Osteocyte (in vitro differentiated cells): ENCODE results near the gene DYRK4. TPM values are rescaled to one million over a fixed set of nuclear protein-coding genes. Genes with fewer than 3 reads are reported as not detected.

Experiments
- DNase-seq: peaks from one replicate; pipeline ENCODE4 v3.0.0; 2021; ENCODE audit warnings: mixed read lengths; ENCODE audit not compliant: unreplicated experiment; ENCODE audit errors: extremely low spot score
- H3K27ac Mint-ChIP-seq: one replicate; pipeline ENCODE4 v1.8.0; 2021; ENCODE audit warnings: mild to moderate bottlenecking, mixed read lengths; ENCODE audit not compliant: unreplicated experiment
- H3K27me3 Mint-ChIP-seq: one replicate; pipeline ENCODE4 v1.8.0; 2021; ENCODE audit warnings: mixed read lengths; ENCODE audit not compliant: unreplicated experiment
- H3K36me3 Mint-ChIP-seq: one replicate; pipeline ENCODE4 v1.8.0; 2021; ENCODE audit warnings: mixed read lengths; ENCODE audit not compliant: unreplicated experiment
- H3K4me1 Mint-ChIP-seq: one replicate; pipeline ENCODE4 v1.8.0; 2021; ENCODE audit warnings: mixed read lengths; ENCODE audit not compliant: unreplicated experiment
- H3K4me3 Mint-ChIP-seq: one replicate; pipeline ENCODE4 v1.8.0; 2021; ENCODE audit warnings: mild to moderate bottlenecking, moderate library complexity, mixed read lengths; ENCODE audit not compliant: unreplicated experiment
- H3K9me3 Mint-ChIP-seq: one replicate; pipeline ENCODE4 v1.8.0; 2021; ENCODE audit warnings: mixed read lengths; ENCODE audit not compliant: unreplicated experiment
- total RNA-seq: library from RNA; stranded (reverse); gene quantifications from 2 replicates; pipeline ENCODE4 v1.2.1, GENCODE V29; 2021
- TF ChIP-seq, protein P1 (sequence below): fragments of 200-600 bp; sonication (generic); IDR thresholded peaks from 2 replicates; pipeline ENCODE4 v1.5.0; 2021; ENCODE audit warnings: antibody characterized with exemption, mild to moderate bottlenecking, moderate library complexity

The DYRK4 gene
- total RNA-seq, 1 donor from 2014 or later, result 35.0 TPM

GRCh38 chr12:4628406-4628805 lies 66.4 kb downstream of the DYRK4 start:
- Mint-ChIP-seq H3K27me3 (peaks cover 55% of the 10 kb centered on the region), H3K4me3 (no peak overlapping the region), H3K9me3 (no peaks in the 10 kb centered on the region), H3K4me1 (no peaks in the 10 kb centered on the region), H3K36me3 (no peaks in the 10 kb centered on the region), H3K27ac (no peak overlapping the region)
- DNase-seq, result no peak
- TF ChIP-seq, protein P1, sequence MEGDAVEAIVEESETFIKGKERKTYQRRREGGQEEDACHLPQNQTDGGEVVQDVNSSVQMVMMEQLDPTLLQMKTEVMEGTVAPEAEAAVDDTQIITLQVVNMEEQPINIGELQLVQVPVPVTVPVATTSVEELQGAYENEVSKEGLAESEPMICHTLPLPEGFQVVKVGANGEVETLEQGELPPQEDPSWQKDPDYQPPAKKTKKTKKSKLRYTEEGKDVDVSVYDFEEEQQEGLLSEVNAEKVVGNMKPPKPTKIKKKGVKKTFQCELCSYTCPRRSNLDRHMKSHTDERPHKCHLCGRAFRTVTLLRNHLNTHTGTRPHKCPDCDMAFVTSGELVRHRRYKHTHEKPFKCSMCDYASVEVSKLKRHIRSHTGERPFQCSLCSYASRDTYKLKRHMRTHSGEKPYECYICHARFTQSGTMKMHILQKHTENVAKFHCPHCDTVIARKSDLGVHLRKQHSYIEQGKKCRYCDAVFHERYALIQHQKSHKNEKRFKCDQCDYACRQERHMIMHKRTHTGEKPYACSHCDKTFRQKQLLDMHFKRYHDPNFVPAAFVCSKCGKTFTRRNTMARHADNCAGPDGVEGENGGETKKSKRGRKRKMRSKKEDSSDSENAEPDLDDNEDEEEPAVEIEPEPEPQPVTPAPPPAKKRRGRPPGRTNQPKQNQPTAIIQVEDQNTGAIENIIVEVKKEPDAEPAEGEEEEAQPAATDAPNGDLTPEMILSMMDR, result no peak

- DNase-seq, result no peak
- TF ChIP-seq, protein P1, result no peak
- H3K36me3 Mint-ChIP-seq, result no peaks in the 10 kb centered on the region
- no peak overlapping the region for H3K27ac Mint-ChIP-seq
- H3K4me1 Mint-ChIP-seq, result no peaks in the 10 kb centered on the region
- peaks cover 46% of the 10 kb centered on the region for H3K27me3 Mint-ChIP-seq
- no peaks in the 10 kb centered on the region for H3K9me3 Mint-ChIP-seq
- H3K4me3 Mint-ChIP-seq, result no peak overlapping the region
These were observed 68.3 kb downstream of the DYRK4 start for GRCh38 chr12:4630262-4630661.

GRCh38 chr12:4643747-4644146 lies 81.7 kb downstream of the DYRK4 start:
- Mint-ChIP-seq H3K9me3 (no peaks in the 10 kb centered on the region), H3K27me3 (peaks cover 7% of the 10 kb centered on the region), H3K4me1 (peaks cover 5% of the 10 kb centered on the region), H3K4me3 (no peak overlapping the region), H3K36me3 (no peaks in the 10 kb centered on the region), H3K27ac (no peak overlapping the region)
- no peak for DNase-seq
- TF ChIP-seq, protein P1, result no peak

DNA sequence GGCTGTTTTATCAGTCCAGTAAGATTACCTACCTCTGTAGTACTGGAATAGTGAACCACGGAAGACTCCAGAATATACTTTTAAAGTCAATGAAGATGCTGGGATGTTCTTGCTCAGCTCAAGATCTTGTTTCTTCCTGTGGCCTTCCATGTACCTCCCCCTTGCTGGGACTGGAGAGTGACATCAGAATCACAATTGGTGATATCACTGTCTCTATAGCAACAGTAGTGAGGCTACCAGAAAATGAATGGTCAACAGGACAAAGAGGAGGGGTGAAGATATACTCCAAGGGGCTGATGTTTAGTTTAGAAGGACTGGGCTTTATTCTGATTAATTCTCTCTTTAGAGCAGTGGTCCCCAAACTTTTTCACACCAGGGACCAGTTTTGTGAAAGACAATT lies 83.0 kb downstream of the DYRK4 start:
- H3K27me3 Mint-ChIP-seq, result peaks cover 3% of the 10 kb centered on the region

GRCh38 chr12:4648104-4648500 lies 86.1 kb downstream of the DYRK4 start:
- Mint-ChIP-seq H3K9me3 (no peaks in the 10 kb centered on the region), H3K27me3 (no peaks in the 10 kb centered on the region), H3K36me3 (no peaks in the 10 kb centered on the region), H3K27ac (peak overlapping the region; percentile 99), H3K4me1 (peaks cover 19% of the 10 kb centered on the region), H3K4me3 (peak overlapping the region; percentile 97)
- TF ChIP-seq, protein P1, result no peak
- no peak for DNase-seq

More for the DNA sequence above, 83.0 kb downstream of the DYRK4 start:
- Mint-ChIP-seq H3K4me3 (no peak overlapping the region), H3K4me1 (peaks cover 12% of the 10 kb centered on the region), H3K36me3 (no peaks in the 10 kb centered on the region), H3K27ac (no peak overlapping the region), H3K9me3 (no peaks in the 10 kb centered on the region)
- DNase-seq, result no peak
- TF ChIP-seq, protein P1, result no peak
